GM18873 (cell line): ENCODE data around the gene PPA2.
A peak's percentile ranks its signal among the peaks of the same experiment; 100 is the strongest.

Experiments
- ATAC-seq: cut with Tn5 transposase; IDR thresholded peaks from one replicate; pipeline ENCODE4 v1.9.1; 2021; ENCODE audit warnings: mild to moderate bottlenecking, moderate library complexity, moderate number of reproducible peaks; ENCODE audit not compliant: unreplicated experiment, low FRiP score

The PPA2 gene

GRCh38 chr4:105400901-105401677, 72.8 kb downstream of the PPA2 start:
- ATAC-seq, result no peak

GRCh38 chr4:105399532-105400161, 74.2 kb downstream of the PPA2 start:
- no peak for ATAC-seq

DNA sequence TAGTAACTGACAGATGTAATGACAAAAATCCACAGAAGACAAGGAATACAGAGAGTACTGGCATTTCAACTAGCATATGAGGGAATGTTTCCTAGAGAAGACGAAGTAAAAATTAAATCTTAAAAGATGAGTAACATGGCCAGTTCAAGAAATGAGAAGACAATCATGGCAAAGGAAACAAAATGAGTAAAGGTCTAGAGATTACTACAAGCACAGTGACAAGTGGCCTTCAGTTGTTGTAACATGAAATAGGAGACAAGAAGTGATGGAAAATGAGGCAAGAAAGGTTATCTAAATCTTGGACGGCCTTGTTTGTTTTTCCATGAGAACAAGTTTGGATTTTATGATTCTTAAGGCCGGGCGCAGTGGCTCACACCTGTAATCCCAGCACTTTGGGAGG, 81.0 kb downstream of the PPA2 start:
- ATAC-seq, result no peak

GRCh38 chr4:105389167-105389566, 84.7 kb downstream of the PPA2 start:
- ATAC-seq, result no peak

DNA sequence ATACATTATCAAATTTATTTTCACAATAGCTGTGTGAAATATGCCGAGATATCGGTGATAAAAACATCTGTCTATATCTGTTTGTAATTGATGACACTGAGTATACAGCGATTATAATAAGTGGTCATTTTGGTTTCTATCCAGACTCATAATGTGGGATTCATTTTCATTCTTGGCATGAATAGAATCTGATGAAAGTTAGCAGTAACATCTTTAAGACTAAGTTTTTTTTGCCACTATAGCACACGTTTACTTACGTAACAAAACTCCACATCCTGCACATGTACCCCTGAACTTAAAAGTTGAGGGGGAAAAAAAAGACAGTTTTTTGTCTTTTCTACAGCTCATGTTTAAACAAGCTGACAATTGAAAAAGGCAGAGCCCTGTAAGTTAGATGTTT, 86.4 kb downstream of the PPA2 start:
- no peak for ATAC-seq

DNA sequence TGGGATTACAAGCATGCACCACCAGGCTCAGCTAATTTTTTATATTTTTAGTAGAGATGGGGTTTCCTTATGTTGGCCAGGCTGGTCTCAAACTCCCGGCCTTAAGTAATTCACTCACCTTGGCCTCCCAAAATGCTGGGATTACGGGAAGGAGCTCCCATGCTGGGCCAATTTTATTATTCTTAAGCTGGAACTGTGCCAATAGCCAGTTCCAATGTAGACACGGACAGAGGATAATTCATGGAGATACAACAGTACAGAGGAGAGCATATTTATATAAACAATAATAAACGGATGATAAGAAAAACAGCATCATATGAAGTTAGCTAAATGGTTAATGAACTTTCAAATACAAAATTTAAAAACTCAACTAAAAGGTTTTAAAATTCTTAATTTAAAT, 87.8 kb downstream of the PPA2 start:
- no peak for ATAC-seq

GRCh38 chr4:105374071-105374470, 99.8 kb downstream of the PPA2 start:
- ATAC-seq, result no peak

DNA sequence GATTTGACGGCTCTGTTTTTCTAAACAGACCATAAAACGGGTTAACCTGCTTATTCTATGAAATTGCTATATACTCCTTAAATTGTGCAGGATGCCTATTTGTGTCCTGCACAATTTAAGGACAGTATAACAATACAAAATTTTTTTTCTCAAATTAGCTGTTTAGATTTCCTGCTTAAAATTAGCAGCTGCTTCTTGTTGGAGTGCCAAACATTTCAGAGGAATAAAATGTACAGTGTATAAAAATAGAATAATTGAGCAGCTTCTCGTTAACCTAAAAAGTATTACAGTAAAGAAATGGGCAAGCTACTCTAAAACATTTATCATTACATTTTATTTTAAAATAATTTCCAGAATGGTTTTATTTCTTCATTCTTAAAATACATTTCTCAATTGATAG, 100.5 kb downstream of the PPA2 start:
- no peak for ATAC-seq

DNA sequence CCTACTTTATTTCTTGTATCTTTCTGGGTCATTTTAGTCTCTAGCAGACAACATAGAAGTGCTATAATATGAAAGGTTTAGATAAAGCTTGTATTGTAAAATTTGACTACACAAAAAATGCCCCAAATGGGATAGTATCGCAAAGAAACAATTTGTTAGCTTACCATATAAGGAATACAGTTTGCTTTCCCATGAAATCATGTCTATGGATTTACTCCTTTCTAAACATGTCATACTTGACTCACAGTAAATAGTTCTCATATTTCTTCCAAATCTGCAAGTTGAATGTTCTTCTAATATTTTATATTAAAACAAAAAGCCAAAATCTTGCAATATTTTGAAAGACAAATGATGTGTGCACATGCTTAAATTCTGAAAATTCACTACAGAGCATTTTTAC, 103.9 kb downstream of the PPA2 start:
- ATAC-seq, result no peak

DNA sequence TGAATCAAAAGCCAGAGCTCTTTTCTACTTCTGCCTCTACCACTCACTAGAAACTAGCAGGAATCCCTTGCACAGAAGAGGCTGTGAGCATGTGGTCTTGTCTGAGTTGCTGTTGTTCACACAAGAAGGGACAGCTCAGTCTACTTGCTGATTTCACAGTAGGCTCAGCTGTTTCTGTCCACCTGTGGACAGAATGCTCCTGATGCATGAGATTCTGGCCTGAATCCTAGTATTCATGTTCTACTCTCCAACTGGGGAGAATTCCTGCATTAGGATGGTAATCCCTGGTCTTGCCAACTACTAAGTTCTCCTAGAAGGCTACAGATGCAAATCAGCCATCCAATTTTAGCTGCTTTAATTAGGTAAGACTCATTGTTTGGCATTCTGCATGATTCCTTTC, 112.8 kb downstream of the PPA2 start:
- ATAC-seq, result no peak

GRCh38 chr4:105357258-105357980, 116.4 kb downstream of the PPA2 start:
- no peak for ATAC-seq

GRCh38 chr4:105356194-105356593, 117.7 kb downstream of the PPA2 start:
- ATAC-seq, result no peak

DNA sequence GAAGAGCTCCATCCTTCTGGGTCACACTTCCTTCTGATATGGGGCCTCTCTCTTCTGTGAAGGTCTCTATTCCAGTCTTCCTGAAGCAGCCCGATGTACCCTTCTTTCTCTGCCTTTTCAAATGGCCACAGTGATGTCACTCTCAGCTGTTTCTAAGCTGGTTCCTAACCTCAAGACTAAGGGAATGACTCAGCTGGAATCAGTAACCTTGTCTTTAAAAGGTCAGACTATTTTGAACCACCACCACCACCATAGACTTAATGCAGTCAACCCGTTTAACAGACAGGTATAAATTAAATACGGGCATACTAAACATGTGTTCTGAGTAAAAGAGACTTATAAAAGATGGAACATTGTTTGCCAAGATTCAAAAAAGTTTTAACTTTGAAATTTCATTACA, 121.0 kb downstream of the PPA2 start:
- ATAC-seq, result peak; percentile 86

- no peak for ATAC-seq
Measured at GRCh38 chr4:105351861-105352260, 122.0 kb downstream of the PPA2 start.

- no peak for ATAC-seq
Measured at GRCh38 chr4:105350859-105351490, 122.9 kb downstream of the PPA2 start.

- no peak for ATAC-seq
Measured at GRCh38 chr4:105348719-105349118, 125.1 kb downstream of the PPA2 start.

DNA sequence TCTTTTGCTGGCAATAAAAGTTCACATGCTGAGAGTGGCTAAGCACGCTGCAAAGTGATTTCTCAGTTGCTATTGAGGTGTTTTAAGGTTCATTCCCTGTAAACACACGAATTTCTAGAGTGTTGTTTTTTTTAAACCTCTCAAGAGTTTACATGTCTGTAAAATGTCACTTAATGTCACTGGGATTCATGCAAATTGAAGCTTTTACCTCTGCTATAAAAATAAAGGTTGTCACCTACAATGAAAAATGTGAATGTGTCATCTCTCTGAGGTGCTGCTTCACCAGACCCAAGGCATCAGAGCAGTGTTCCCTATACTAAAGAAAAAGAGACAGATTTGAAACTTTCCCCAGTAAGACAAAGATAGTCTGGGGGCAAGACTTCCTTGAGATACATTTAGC, 127.0 kb downstream of the PPA2 start:
- no peak for ATAC-seq

DNA sequence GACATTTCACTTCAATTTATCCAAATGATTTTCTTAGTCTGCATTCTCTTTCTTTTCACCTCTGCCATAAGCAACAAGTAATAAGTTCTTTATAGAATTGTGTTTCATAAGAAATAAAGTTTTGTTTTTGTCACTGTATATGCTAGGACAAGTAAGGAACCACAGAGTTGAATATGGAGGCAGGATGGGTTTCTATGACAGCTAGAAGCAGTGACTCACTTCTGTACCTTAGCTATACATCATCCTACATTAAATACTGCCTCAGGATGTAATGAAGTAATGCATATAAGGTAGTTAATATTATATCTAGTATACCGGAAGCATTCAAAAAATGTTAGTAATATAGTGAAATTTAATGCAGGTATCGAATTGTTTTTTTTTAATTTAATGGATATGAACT, 128.0 kb downstream of the PPA2 start:
- ATAC-seq, result no peak

- no peak for ATAC-seq
Measured at GRCh38 chr4:105345358-105345757, 128.5 kb downstream of the PPA2 start.

GRCh38 chr4:105344141-105344540, 129.7 kb downstream of the PPA2 start:
- ATAC-seq, result no peak
